HCT116 (cell line): ENCODE data around the gene GYPC.

Source experiments
- EZH2 ChIP-seq: fragments of 200-600 bp; sonication (generic); IDR thresholded peaks from 2 replicates; pipeline ENCODE4 v1.6.1; 2017; ENCODE audit warnings: antibody characterized with exemption, mixed run types
- POLR2AphosphoS5 ChIP-seq: IDR thresholded peaks from 2 replicates; pipeline ENCODE4 v1.6.1; 2011; ENCODE audit warnings: mild to moderate bottlenecking, low read depth, low read length, moderate library complexity
- ZFX ChIP-seq: fragments of 450-650 bp; IDR thresholded peaks from 2 replicates; pipeline ENCODE4 v1.6.1; 2017
- TF ChIP-seq, protein P1 (sequence below), 3 experiments: fragments of 200-600 bp in 1 of 3; sonication (generic) in 1 of 3; IDR thresholded peaks in 2 of 3; conservative IDR thresholded peaks in 1 of 3; 2 replicates each; pipeline ENCODE4 v1.5.1; 2012 to 2017; ENCODE audit warnings: low read depth in 2 of 3, low read length in 2 of 3, antibody characterized with exemption in 1 of 3, borderline replicate concordance in 1 of 3, control low read depth in 1 of 3, mild to moderate bottlenecking in 1 of 3, mixed read lengths in 1 of 3, mixed run types in 1 of 3, moderate library complexity in 1 of 3; ENCODE audit not compliant: insufficient read depth in 1 of 3
- TF ChIP-seq, protein P2 (sequence below): IDR thresholded peaks from 2 replicates; pipeline ENCODE4 v1.6.1; 2012

DNA sequence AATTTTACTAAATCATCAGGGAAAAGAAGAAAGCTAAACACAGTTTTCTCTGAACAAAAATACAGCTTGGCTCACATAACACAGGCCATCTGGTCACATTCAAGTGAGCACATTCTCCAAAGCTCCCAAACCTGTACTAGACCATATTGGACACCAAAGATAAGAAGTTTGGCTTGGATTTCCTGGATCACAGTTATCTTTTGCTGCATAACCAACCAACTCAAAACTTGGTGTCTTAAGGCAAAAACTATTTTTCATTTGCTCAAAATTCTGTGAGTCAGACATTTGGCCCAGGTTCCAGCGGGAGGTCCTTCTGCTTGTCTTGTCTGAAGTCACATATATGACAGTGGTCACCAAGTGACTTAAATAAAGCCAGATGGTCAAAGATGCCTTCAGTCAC, 83.2 kb downstream of the GYPC start:
- TF ChIP-seq, protein P1, sequence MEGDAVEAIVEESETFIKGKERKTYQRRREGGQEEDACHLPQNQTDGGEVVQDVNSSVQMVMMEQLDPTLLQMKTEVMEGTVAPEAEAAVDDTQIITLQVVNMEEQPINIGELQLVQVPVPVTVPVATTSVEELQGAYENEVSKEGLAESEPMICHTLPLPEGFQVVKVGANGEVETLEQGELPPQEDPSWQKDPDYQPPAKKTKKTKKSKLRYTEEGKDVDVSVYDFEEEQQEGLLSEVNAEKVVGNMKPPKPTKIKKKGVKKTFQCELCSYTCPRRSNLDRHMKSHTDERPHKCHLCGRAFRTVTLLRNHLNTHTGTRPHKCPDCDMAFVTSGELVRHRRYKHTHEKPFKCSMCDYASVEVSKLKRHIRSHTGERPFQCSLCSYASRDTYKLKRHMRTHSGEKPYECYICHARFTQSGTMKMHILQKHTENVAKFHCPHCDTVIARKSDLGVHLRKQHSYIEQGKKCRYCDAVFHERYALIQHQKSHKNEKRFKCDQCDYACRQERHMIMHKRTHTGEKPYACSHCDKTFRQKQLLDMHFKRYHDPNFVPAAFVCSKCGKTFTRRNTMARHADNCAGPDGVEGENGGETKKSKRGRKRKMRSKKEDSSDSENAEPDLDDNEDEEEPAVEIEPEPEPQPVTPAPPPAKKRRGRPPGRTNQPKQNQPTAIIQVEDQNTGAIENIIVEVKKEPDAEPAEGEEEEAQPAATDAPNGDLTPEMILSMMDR (IDR thresholded peaks at IDR 0.05 in 2 of 3, conservative IDR thresholded peaks at IDR 0.05 in 1 of 3; ENCODE audit: borderline replicate concordance in 1 of 3, insufficient read depth in 1 of 3, low read depth in 2 of 3, low read length in 2 of 3) = no peak
- no peak for TF ChIP-seq ZFX
- no peak for TF ChIP-seq EZH2
- TF ChIP-seq POLR2AphosphoS5 = no peak
- TF ChIP-seq, protein P2, sequence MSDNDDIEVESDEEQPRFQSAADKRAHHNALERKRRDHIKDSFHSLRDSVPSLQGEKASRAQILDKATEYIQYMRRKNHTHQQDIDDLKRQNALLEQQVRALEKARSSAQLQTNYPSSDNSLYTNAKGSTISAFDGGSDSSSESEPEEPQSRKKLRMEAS = no peak
